GM12801 (cell line): ENCODE results near the gene ACVR2A.

Experiments used
- CTCF ChIP-seq: IDR thresholded peaks from one replicate; pipeline ENCODE4 v1.5.1; 2011; ENCODE audit warnings: control low read depth; ENCODE audit not compliant: insufficient read length; ENCODE audit errors: extremely low read depth

Gene ACVR2A

GRCh38 chr2:147952118-147952517, 107.3 kb downstream of the ACVR2A start:
- TF ChIP-seq CTCF = no peak

- TF ChIP-seq CTCF = no peak
Observed at GRCh38 chr2:147968571-147968970, 123.7 kb downstream of the ACVR2A start.

GRCh38 chr2:147976102-147976501, 131.3 kb downstream of the ACVR2A start:
- TF ChIP-seq CTCF = no peak

GRCh38 chr2:147977679-147978078, 132.8 kb downstream of the ACVR2A start:
- TF ChIP-seq CTCF = no peak
